Neural progenitor cell (in vitro differentiated cells): ENCODE results near the gene UMAD1.

Experiments used
- CTCF ChIP-seq: fragments of 200-600 bp; sonication (generic); IDR thresholded peaks from 2 replicates; pipeline ENCODE4 v1.5.1; 2017; ENCODE audit warnings: antibody characterized with exemption, mild to moderate bottlenecking
- EZH2 ChIP-seq: fragments of 200-600 bp; sonication (generic); IDR thresholded peaks from 2 replicates; pipeline ENCODE4 v1.6.1; 2017; ENCODE audit warnings: antibody characterized with exemption, mild to moderate bottlenecking, moderate library complexity

GRCh38 chr7:7816084-7816483 is 175.5 kb downstream of the UMAD1 start:
- TF ChIP-seq CTCF (no peak), EZH2 (no peak)
